Endothelial cell (in vitro differentiated cells): ENCODE measurements around the gene SELENOP. TPM values are rescaled to one million over a fixed set of nuclear protein-coding genes. Genes with fewer than 3 reads are reported as not detected.

ENCODE experiments used
- DNase-seq: peaks from one replicate; pipeline ENCODE4 v3.0.0; 2021; ENCODE audit warnings: low spot score
- H3K27ac Mint-ChIP-seq: one replicate; pipeline ENCODE4 v1.8.0; 2021; ENCODE audit warnings: mixed read lengths, inconsistent platforms; ENCODE audit not compliant: unreplicated experiment
- H3K27me3 Mint-ChIP-seq: one replicate; pipeline ENCODE4 v1.8.0; 2021; ENCODE audit warnings: mild to moderate bottlenecking, moderate library complexity, mixed read lengths, inconsistent platforms; ENCODE audit not compliant: unreplicated experiment
- H3K36me3 Mint-ChIP-seq: one replicate; pipeline ENCODE4 v1.8.0; 2021; ENCODE audit warnings: mild to moderate bottlenecking, low read depth, mixed read lengths, inconsistent platforms; ENCODE audit not compliant: unreplicated experiment
- H3K4me1 Mint-ChIP-seq: one replicate; pipeline ENCODE4 v1.8.0; 2021; ENCODE audit warnings: mild to moderate bottlenecking, mixed read lengths, inconsistent platforms; ENCODE audit not compliant: unreplicated experiment
- H3K4me3 Mint-ChIP-seq: one replicate; pipeline ENCODE4 v1.8.0; 2021; ENCODE audit warnings: mild to moderate bottlenecking, mixed read lengths, inconsistent platforms; ENCODE audit not compliant: unreplicated experiment
- H3K9me3 Mint-ChIP-seq: one replicate; pipeline ENCODE4 v1.8.0; 2021; ENCODE audit warnings: mixed read lengths, inconsistent platforms; ENCODE audit not compliant: unreplicated experiment
- CTCF ChIP-seq: fragments of 200-600 bp; sonication (generic); IDR thresholded peaks from one replicate; pipeline ENCODE4 v1.5.0; 2021; ENCODE audit warnings: antibody characterized with exemption; ENCODE audit not compliant: unreplicated experiment
- total RNA-seq: library from RNA; stranded (reverse); fragmentation: NEBNext Ultra II Directional; extraction: Animal tissue kit (Norgen Biotek cat#: 25700); gene quantifications from one replicate; pipeline ENCODE4 v1.2.1, GENCODE V29; 2021; ENCODE audit not compliant: unreplicated experiment

SELENOP gene
- total RNA-seq, 1 donor from 2014 or later, result 68.9 TPM

- peaks cover 11% of the 10 kb centered on the region for H3K36me3 Mint-ChIP-seq
- DNase-seq, result no peak
- TF ChIP-seq CTCF, result no peak
- no peaks in the 10 kb centered on the region for H3K9me3 Mint-ChIP-seq
- H3K4me1 Mint-ChIP-seq, result peaks cover 2% of the 10 kb centered on the region
- no peak overlapping the region for H3K4me3 Mint-ChIP-seq
- H3K27ac Mint-ChIP-seq, result no peak overlapping the region
- no peaks in the 10 kb centered on the region for H3K27me3 Mint-ChIP-seq
Measured at GRCh38 chr5:42784132-42784531, 27.6 kb downstream of the SELENOP start.

GRCh38 chr5:42781584-42781983 is 30.1 kb downstream of the SELENOP start:
- DNase-seq, result no peak
- H3K9me3 Mint-ChIP-seq, result no peaks in the 10 kb centered on the region

GRCh38 chr5:42779083-42779482 is 32.6 kb downstream of the SELENOP start:
- no peak for TF ChIP-seq CTCF

More at GRCh38 chr5:42781584-42781983, 30.1 kb downstream of the SELENOP start:
- Mint-ChIP-seq H3K27ac (no peak overlapping the region), H3K27me3 (no peaks in the 10 kb centered on the region), H3K4me1 (peaks cover 15% of the 10 kb centered on the region), H3K4me3 (no peak overlapping the region), H3K36me3 (peaks cover 7% of the 10 kb centered on the region)
- TF ChIP-seq CTCF, result no peak

GRCh38 chr5:42772265-42772993 is 39.3 kb downstream of the SELENOP start:
- TF ChIP-seq CTCF, result no peak
- no peak for DNase-seq
- Mint-ChIP-seq H3K27ac (no peak overlapping the region), H3K36me3 (peaks cover 2% of the 10 kb centered on the region), H3K4me3 (no peak overlapping the region), H3K4me1 (peaks cover 4% of the 10 kb centered on the region), H3K27me3 (no peaks in the 10 kb centered on the region), H3K9me3 (no peaks in the 10 kb centered on the region)

More at GRCh38 chr5:42779083-42779482, 32.6 kb downstream of the SELENOP start:
- Mint-ChIP-seq H3K27ac (no peak overlapping the region), H3K4me1 (peaks cover 15% of the 10 kb centered on the region), H3K36me3 (no peaks in the 10 kb centered on the region), H3K4me3 (no peak overlapping the region), H3K9me3 (no peaks in the 10 kb centered on the region), H3K27me3 (no peaks in the 10 kb centered on the region)
- DNase-seq, result no peak

GRCh38 chr5:42770003-42770402 is 41.7 kb downstream of the SELENOP start:
- no peaks in the 10 kb centered on the region for H3K27me3 Mint-ChIP-seq
- H3K36me3 Mint-ChIP-seq, result peaks cover 2% of the 10 kb centered on the region
- no peaks in the 10 kb centered on the region for H3K9me3 Mint-ChIP-seq
- no peak overlapping the region for H3K27ac Mint-ChIP-seq
- H3K4me3 Mint-ChIP-seq, result no peak overlapping the region
- no peak for TF ChIP-seq CTCF
- no peaks in the 10 kb centered on the region for H3K4me1 Mint-ChIP-seq
- DNase-seq, result no peak
